Transverse colon (tissue), 4 donors: ENCODE data around the gene OR5H2. TPM values are rescaled to one million over a fixed set of nuclear protein-coding genes. Genes with fewer than 3 reads are reported as not detected.
"Not testable (repeated sequence)": the region's sequence is repeated elsewhere in the genome, so short reads cannot be mapped to it uniquely, and the experiment has no call there.

Source experiments
- DNase-seq: peaks from one replicate; pipeline ENCODE4 v3.0.0-alpha.2; 2019
- H3K27ac ChIP-seq, 4 donors: fragments of 200-600 bp; sonication (generic); 2 replicates each; pipeline ENCODE4 v1.5.1; 2016 to 2018; ENCODE audit warnings: inconsistent platforms in 4 of 4
- H3K27me3 ChIP-seq: fragments of 200-600 bp; sonication (generic); 2 replicates; pipeline ENCODE4 v1.5.1; 2017; ENCODE audit warnings: inconsistent platforms
- H3K36me3 ChIP-seq, 4 donors: fragments of 200-600 bp; sonication (generic); 2 replicates each; pipeline ENCODE4 v1.5.1; 2017 to 2019; ENCODE audit warnings: inconsistent platforms in 4 of 4
- H3K4me1 ChIP-seq, 4 donors: fragments of 200-600 bp; sonication (generic); 2 replicates each; pipeline ENCODE4 v1.5.1; 2017 to 2020; ENCODE audit warnings: inconsistent platforms in 4 of 4
- H3K4me3 ChIP-seq, 4 donors: fragments of 200-600 bp; sonication (generic); 1 replicate in 1 of 4; 2 replicates in 3 of 4; pipeline versions ENCODE4 v1.5.1 to v1.6.1; 2017 to 2019; ENCODE audit warnings: inconsistent platforms in 4 of 4
- H3K9me3 ChIP-seq, 2 donors: fragments of 200-600 bp; sonication (generic); 2 replicates each; pipeline ENCODE4 v1.5.1; 2017 to 2019; ENCODE audit warnings: inconsistent platforms in 2 of 2
- EP300 ChIP-seq: sonication (generic); formaldehyde crosslinking; IDR thresholded peaks from one replicate; pipeline ENCODE4 v1.6.1; 2017; ENCODE audit warnings: antibody characterized with exemption, low read depth
- POLR2A ChIP-seq: fragments of 450-650 bp; IDR thresholded peaks from one replicate; pipeline ENCODE4 v1.6.1; 2016; ENCODE audit warnings: antibody characterized with exemption, mild to moderate bottlenecking, moderate library complexity
- POLR2AphosphoS5 ChIP-seq, 3 donors: sonication (generic); formaldehyde crosslinking; IDR thresholded peaks; one replicate each; pipeline ENCODE4 v1.6.1; 2016; ENCODE audit warnings: antibody characterized with exemption in 3 of 3
- WGBS, 2 donors: methylation state at CpG; one replicate each; pipeline ENCODE4 v1.1.5; 2018; ENCODE audit warnings: low coverage in 1 of 2; 5-methylcytosine and 5-hydroxymethylcytosine counted together
- in situ Hi-C, 4 donors: fragments of 200-750 bp; cut with MboI; loops; one replicate each; pipeline versions ENCODE4 v1.15.0 to v1.15.1; 2017; ENCODE audit warnings: low sequenced_read_pairs in 3 of 4, low pct_ligation_motif_present in 1 of 4, low pct_unique_long_range_greater_than_20kb in 1 of 4
- intact Hi-C: fragments of 100-400 bp; cut with DNase I; formaldehyde crosslinking; loops from one replicate; pipeline ENCODE4 v1.15.1; 2023; ENCODE audit warnings: low total_unique reads
- total RNA-seq, 4 donors: library from RNA; depleted of rRNA; stranded (reverse); fragments of >200 nt; gene quantifications; one replicate each; pipeline ENCODE4 v1.1.0, GENCODE V29; 2016
- TF ChIP-seq, protein P1 (sequence below), 5 experiments: fragments of 200-600 bp in 3 of 5; fragments of 450-650 bp in 2 of 5; sonication (generic) in 3 of 5; IDR thresholded peaks; 1 replicate in 2 of 5; 2 replicates in 3 of 5; pipeline ENCODE4 v1.5.1; 2016 to 2017; ENCODE audit warnings: antibody characterized with exemption in 5 of 5, inconsistent platforms in 3 of 5, mild to moderate bottlenecking in 2 of 5, moderate library complexity in 1 of 5

OR5H2 gene
- total RNA-seq, 4 donors from 2014 or later, result not detected

DNA sequence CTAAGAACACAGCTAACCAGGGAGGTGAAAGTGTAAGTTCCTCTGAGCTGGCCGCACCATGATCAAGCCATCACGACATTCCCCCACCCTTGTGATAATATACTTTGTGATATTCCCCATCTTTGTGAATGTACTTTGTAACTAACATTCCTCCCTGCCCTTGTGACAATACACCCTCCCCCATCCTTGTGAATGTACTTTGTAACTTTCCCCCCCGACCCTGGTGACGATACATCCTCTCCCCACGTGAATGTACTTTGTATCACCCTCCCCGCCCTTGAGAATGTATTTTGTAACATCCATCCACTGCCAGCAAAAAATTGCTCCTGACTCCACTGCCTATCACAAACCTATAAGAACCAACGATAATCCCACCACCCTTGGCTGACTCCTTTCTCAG is 38.5 kb upstream of the OR5H2 start:
- no peak for DNase-seq
- TF ChIP-seq POLR2A (no peak), POLR2AphosphoS5 (IDR thresholded peaks at IDR 0.05) (no peak)
- Histone ChIP-seq H3K9me3 (no peaks in the 10 kb centered on the region), H3K27ac (no peak overlapping the region), H3K4me3 (no peak overlapping the region), H3K36me3 (no peaks in the 10 kb centered on the region), H3K4me1 (no peaks in the 10 kb centered on the region), H3K27me3 (no peaks in the 10 kb centered on the region)
- intact Hi-C loops, result no loop called here
- in situ Hi-C loops, result no loop called here
- 70 to 74% methylated on average over 4 to 7 of the region's 7 CpGs for WGBS, 2 donors

DNA sequence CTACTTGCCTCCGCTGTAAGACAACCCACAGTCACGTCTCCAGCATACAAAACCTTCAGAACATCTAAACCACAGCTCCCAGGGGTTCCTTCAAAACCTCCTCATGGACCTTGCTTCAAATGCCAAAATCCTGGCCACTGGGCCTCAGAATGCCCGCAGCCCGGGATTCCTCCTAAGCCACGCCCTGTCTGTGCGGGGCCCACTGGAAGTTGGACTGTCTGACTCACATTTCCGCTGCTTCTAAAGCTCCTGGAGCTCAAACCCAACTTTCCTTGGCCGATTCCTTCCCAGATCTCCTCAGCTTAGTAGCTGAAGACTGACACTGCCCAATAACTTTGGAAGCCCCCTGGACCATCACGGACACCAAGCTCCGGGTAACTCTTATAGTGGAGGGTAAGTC is 36.2 kb upstream of the OR5H2 start:
- no peaks in the 10 kb centered on the region for H3K4me1 ChIP-seq
- 92% methylated on average over 10 of the region's 10 CpGs; no CpG with 5 or more reads in 1 of the 2 donors for whole genome bisulfite sequencing, 2 donors
- no peak overlapping the region for H3K27ac ChIP-seq
- no peaks in the 10 kb centered on the region for H3K36me3 ChIP-seq
- H3K9me3 ChIP-seq, result no peaks in the 10 kb centered on the region
- TF ChIP-seq, protein P1, sequence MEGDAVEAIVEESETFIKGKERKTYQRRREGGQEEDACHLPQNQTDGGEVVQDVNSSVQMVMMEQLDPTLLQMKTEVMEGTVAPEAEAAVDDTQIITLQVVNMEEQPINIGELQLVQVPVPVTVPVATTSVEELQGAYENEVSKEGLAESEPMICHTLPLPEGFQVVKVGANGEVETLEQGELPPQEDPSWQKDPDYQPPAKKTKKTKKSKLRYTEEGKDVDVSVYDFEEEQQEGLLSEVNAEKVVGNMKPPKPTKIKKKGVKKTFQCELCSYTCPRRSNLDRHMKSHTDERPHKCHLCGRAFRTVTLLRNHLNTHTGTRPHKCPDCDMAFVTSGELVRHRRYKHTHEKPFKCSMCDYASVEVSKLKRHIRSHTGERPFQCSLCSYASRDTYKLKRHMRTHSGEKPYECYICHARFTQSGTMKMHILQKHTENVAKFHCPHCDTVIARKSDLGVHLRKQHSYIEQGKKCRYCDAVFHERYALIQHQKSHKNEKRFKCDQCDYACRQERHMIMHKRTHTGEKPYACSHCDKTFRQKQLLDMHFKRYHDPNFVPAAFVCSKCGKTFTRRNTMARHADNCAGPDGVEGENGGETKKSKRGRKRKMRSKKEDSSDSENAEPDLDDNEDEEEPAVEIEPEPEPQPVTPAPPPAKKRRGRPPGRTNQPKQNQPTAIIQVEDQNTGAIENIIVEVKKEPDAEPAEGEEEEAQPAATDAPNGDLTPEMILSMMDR (IDR thresholded peaks at IDR 0.05), result no peak
- no peak for TF ChIP-seq POLR2AphosphoS5 (IDR thresholded peaks at IDR 0.05)
- no peak overlapping the region for H3K4me3 ChIP-seq
- H3K27me3 ChIP-seq, result no peaks in the 10 kb centered on the region
- in situ Hi-C loops (no loop called here), intact Hi-C loops (no loop called here)
- DNase-seq, result no peak

DNA sequence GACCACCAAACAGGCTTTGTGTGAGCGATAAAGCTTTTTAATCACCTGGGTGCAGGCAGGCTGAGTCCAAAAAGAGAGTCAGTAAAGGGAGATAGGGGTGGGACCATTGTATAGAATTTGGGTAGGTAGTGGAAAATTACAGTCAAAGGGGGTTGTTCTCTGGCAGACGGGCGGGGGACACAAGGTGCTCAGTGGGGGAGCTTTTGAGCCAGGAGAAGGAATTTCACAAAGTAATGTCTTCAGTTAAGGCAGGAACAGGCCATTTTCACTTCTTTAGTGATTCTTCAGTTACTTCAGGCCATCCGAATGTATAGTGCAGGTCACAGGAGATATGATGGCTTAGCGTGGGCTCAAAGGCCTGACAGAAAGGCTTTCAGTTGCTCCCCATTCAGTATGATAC is 26.3 kb upstream of the OR5H2 start:
- intact Hi-C loops, DNase-seq, H3K27ac ChIP-seq, in situ Hi-C loops, H3K36me3 ChIP-seq, H3K4me3 ChIP-seq, H3K27me3 ChIP-seq, H3K4me1 ChIP-seq, H3K9me3 ChIP-seq: not testable (repeated sequence)
- 75 to 78% methylated on average over 5 of the region's 5 CpGs for WGBS, 2 donors

DNA sequence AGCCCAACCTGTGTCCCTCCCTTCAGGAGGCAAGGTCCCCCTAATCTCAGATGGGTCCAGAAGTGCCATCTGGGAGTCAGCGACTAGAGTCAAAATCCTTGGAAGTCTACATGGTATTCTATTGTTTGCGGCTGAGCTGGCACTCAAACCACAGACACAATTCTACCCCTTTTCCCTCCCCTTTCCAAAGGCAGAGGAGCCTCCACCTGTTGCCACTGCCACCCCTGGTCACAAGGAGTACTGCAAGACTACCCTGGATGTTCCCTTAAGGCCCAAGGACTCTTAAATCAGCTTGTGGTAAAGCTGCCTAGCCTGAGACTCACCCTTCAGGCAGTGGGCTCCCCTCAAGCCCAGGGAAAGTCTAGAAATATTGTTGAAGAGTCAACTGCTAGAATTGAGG is 22.6 kb upstream of the OR5H2 start:
- WGBS, 2 donors, result 72% methylated on average over 2 of the region's 2 CpGs; no CpG with 5 or more reads in 1 of the 2 donors
- TF ChIP-seq, protein P1 (IDR thresholded peaks at IDR 0.05), result no peak
- no peak for TF ChIP-seq POLR2AphosphoS5 (IDR thresholded peaks at IDR 0.05)
- TF ChIP-seq POLR2A, result no peak
- TF ChIP-seq EP300, result no peak
- in situ Hi-C loops (no loop called here), intact Hi-C loops (no loop called here)
- no peaks in the 10 kb centered on the region for H3K9me3 ChIP-seq
- H3K36me3 ChIP-seq, result no peaks in the 10 kb centered on the region
- H3K27me3 ChIP-seq, result no peaks in the 10 kb centered on the region
- no peak for DNase-seq
- H3K4me3 ChIP-seq, result no peak overlapping the region
- no peak overlapping the region for H3K27ac ChIP-seq
- no peaks in the 10 kb centered on the region for H3K4me1 ChIP-seq

DNA sequence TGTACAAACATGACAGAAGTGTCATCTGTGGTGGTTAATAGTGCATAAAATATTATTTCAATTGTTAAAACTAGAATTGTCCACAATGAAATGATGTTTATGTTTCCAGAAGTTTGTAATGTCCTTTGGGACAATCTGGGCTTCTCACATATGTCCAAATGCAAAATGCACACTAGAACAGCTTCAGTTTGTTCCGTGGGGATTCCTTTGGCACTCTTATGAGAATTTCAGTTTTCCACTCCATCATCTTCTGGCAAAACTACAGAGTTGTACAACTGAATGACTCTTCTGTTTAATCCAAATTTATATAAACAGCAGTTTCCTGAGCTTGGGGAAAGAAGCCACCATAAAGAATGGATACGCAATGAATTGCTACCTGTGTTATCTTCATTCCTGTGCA is 20.3 kb upstream of the OR5H2 start:
- no peak for DNase-seq
- no peaks in the 10 kb centered on the region for H3K36me3 ChIP-seq
- no peaks in the 10 kb centered on the region for H3K4me1 ChIP-seq
- intact Hi-C loops, result no loop called here
- no peaks in the 10 kb centered on the region for H3K27me3 ChIP-seq
- no peak overlapping the region for H3K27ac ChIP-seq
- 73 to 80% methylated on average over 2 of the region's 2 CpGs for WGBS, 2 donors
- H3K9me3 ChIP-seq, result no peaks in the 10 kb centered on the region
- TF ChIP-seq EP300 (no peak), POLR2AphosphoS5 (IDR thresholded peaks at IDR 0.05) (no peak), POLR2A (no peak)
- TF ChIP-seq, protein P1 (IDR thresholded peaks at IDR 0.05), result no peak
- no peak overlapping the region for H3K4me3 ChIP-seq
- in situ Hi-C loops, result no loop called here
